HEK293 (cell line): ENCODE data around the gene TNPO3.

ENCODE experiments used
- CTCF ChIA-PET: fragments of 350-600 bp; formaldehyde crosslinking; extraction: SDS; loops from one replicate; lab custom pipeline; 2021; ENCODE audit warnings: antibody characterized with exemption; lab: Yijun Ruan, JAX
- POLR2A ChIA-PET: fragments of 300-600 bp; formaldehyde crosslinking; extraction: SDS; loops from one replicate; lab custom pipeline; 2020; ENCODE audit warnings: antibody characterized with exemption, inconsistent platforms; lab: Yijun Ruan, JAX
- H3K27ac ChIP-seq: fragments of 200-500 bp; sonication (Bioruptor generic); 2 replicates; pipeline ENCODE4 v1.5.1; 2014; ENCODE audit warnings: low read depth, low read length, control low read depth, inconsistent platforms; ENCODE audit errors: extremely low read depth
- H3K36me3 ChIP-seq, 2 experiments: fragments of 200-500 bp in 1 of 2; sonication (Bioruptor generic) in 1 of 2; 1 replicate in 1 of 2; 2 replicates in 1 of 2; pipeline ENCODE4 v1.5.1; 2014 to 2017; ENCODE audit warnings: inconsistent platforms in 2 of 2, low read length in 2 of 2; ENCODE audit not compliant: control insufficient read depth in 2 of 2, insufficient read depth in 1 of 2
- H3K4me1 ChIP-seq: fragments of 200-500 bp; sonication (Bioruptor generic); 2 replicates; pipeline ENCODE4 v1.5.1; 2014; ENCODE audit warnings: mild to moderate bottlenecking, low read length, inconsistent platforms; ENCODE audit not compliant: control insufficient read depth, insufficient read depth
- H3K4me3 ChIP-seq: 2 replicates; pipeline ENCODE4 v1.5.1; 2011; ENCODE audit warnings: low read depth, mild to moderate bottlenecking, control low read depth, low read length, moderate library complexity
- H3K9me3 ChIP-seq: fragments of 200-500 bp; sonication (Bioruptor generic); 2 replicates; pipeline ENCODE4 v1.5.1; 2014; ENCODE audit warnings: low read depth, low read length, inconsistent platforms; ENCODE audit not compliant: control insufficient read depth, insufficient read depth
- GLI4 ChIP-seq: fragments of 450-650 bp; formaldehyde crosslinking; IDR thresholded peaks from 2 replicates; pipeline ENCODE4 v1.5.1; 2016; ENCODE audit warnings: missing biosample characterization, missing genetic modification characterization
- KLF17 ChIP-seq: fragments of 450-650 bp; formaldehyde crosslinking; IDR thresholded peaks from 2 replicates; pipeline ENCODE4 v1.5.1; 2016; ENCODE audit warnings: missing biosample characterization, missing genetic modification characterization
- PRDM4 ChIP-seq: fragments of 450-650 bp; formaldehyde crosslinking; IDR thresholded peaks from 2 replicates; pipeline ENCODE4 v1.5.1; 2017; ENCODE audit warnings: missing biosample characterization, missing genetic modification characterization
- ZEB2 ChIP-seq: fragments of 450-650 bp; formaldehyde crosslinking; IDR thresholded peaks from 2 replicates; pipeline ENCODE4 v1.5.1; 2016; ENCODE audit warnings: missing biosample characterization, missing genetic modification characterization
- ZNF121 ChIP-seq: fragments of 450-650 bp; formaldehyde crosslinking; IDR thresholded peaks from 2 replicates; pipeline ENCODE4 v1.5.1; 2016; ENCODE audit warnings: missing biosample characterization, missing genetic modification characterization
- ZNF157 ChIP-seq: fragments of 450-650 bp; formaldehyde crosslinking; IDR thresholded peaks from 2 replicates; pipeline ENCODE4 v1.5.1; 2016; ENCODE audit warnings: missing biosample characterization, missing genetic modification characterization
- ZNF26 ChIP-seq: fragments of 450-650 bp; formaldehyde crosslinking; IDR thresholded peaks from 2 replicates; pipeline ENCODE4 v1.5.1; 2016; ENCODE audit warnings: missing biosample characterization, missing genetic modification characterization
- ZNF404 ChIP-seq: fragments of 450-650 bp; formaldehyde crosslinking; IDR thresholded peaks from 2 replicates; pipeline ENCODE4 v1.5.1; 2017; ENCODE audit warnings: missing biosample characterization, missing genetic modification characterization
- ZNF416 ChIP-seq: fragments of 450-650 bp; formaldehyde crosslinking; IDR thresholded peaks from 2 replicates; pipeline ENCODE4 v1.5.1; 2016; ENCODE audit warnings: missing biosample characterization, missing genetic modification characterization
- ZNF426 ChIP-seq: fragments of 450-650 bp; formaldehyde crosslinking; IDR thresholded peaks from 2 replicates; pipeline ENCODE4 v1.5.1; 2017; ENCODE audit warnings: missing biosample characterization, missing genetic modification characterization, mild to moderate bottlenecking, inconsistent platforms, moderate library complexity
- ZNF544 ChIP-seq: fragments of 450-650 bp; formaldehyde crosslinking; IDR thresholded peaks from 2 replicates; pipeline ENCODE4 v1.5.0; 2017; ENCODE audit warnings: missing biosample characterization, missing genetic modification characterization
- ZNF629 ChIP-seq: fragments of 450-650 bp; formaldehyde crosslinking; IDR thresholded peaks from 2 replicates; pipeline ENCODE4 v1.5.1; 2017; ENCODE audit warnings: missing biosample characterization, missing genetic modification characterization
- ZNF76 ChIP-seq: fragments of 450-650 bp; formaldehyde crosslinking; IDR thresholded peaks from 2 replicates; pipeline ENCODE4; 2016; ENCODE audit warnings: low read depth, missing biosample characterization, missing genetic modification characterization, borderline replicate concordance
- ZNF777 ChIP-seq: fragments of 450-650 bp; formaldehyde crosslinking; IDR thresholded peaks from 2 replicates; pipeline ENCODE4 v1.5.1; 2017; ENCODE audit warnings: missing biosample characterization, missing genetic modification characterization, borderline replicate concordance
- TF ChIP-seq, protein P1 (sequence below): fragments of 450-650 bp; formaldehyde crosslinking; IDR thresholded peaks from 2 replicates; pipeline ENCODE4 v1.5.1; 2016; ENCODE audit warnings: missing biosample characterization, missing genetic modification characterization

Gene TNPO3

GRCh38 chr7:129007572-129007971, 47.3 kb downstream of the TNPO3 start:
- CTCF ChIA-PET: interaction anchor here (0.7 kb wide), 1 partner anchor 91 kb away, joined by 3 read pairs; no protein-coding TSS in a partner anchor
- Histone ChIP-seq H3K9me3 (no peaks in the 10 kb centered on the region), H3K27ac (no peak overlapping the region), H3K36me3 (peaks cover 0 to 20% of the 10 kb centered on the region in 2 experiments; a peak in 2 of 3 replicates), H3K4me1 (no peaks in the 10 kb centered on the region), H3K4me3 (no peak overlapping the region)
- POLR2A ChIA-PET: interaction anchor here (0.7 to 1.6 kb wide), 2 partner anchors 47 to 1257 kb away, joined by 3 to 4 read pairs; no protein-coding TSS in a partner anchor
- TF ChIP-seq ZNF544 (tag by site-specific recombination) (no peak), ZNF629 (tag by site-specific recombination) (no peak), ZEB2 (no peak), ZNF26 (no peak), ZNF76 (tag by site-specific recombination) (no peak), GLI4 (no peak)

GRCh38 chr7:129006636-129007414, 48.1 kb downstream of the TNPO3 start:
- Histone ChIP-seq H3K4me1 (no peaks in the 10 kb centered on the region), H3K4me3 (no peak overlapping the region), H3K9me3 (no peaks in the 10 kb centered on the region), H3K36me3 (peaks cover 0 to 24% of the 10 kb centered on the region in 2 experiments; a peak in 2 of 3 replicates), H3K27ac (no peak overlapping the region)
- ChIA-PET POLR2A (interaction anchor here (1.6 kb wide), 1 partner anchor 47 kb away, joined by 4 read pairs; no protein-coding TSS in a partner anchor), CTCF (interaction anchor here (0.6 to 0.9 kb wide), 5 partner anchors 16 to 91 kb away, joined by 3 to 4 read pairs (median 3); no protein-coding TSS in a partner anchor)
- no peak for TF ChIP-seq ZNF157 (tag by site-specific recombination)
- no peak for TF ChIP-seq ZNF404 (tag by site-specific recombination)
- TF ChIP-seq ZNF777 (tag by site-specific recombination): no peak
- TF ChIP-seq ZNF416 (tag by site-specific recombination): no peak
- no peak for TF ChIP-seq ZNF426 (tag by site-specific recombination)
- no peak for TF ChIP-seq PRDM4 (tag by site-specific recombination)
- TF ChIP-seq, protein P1, sequence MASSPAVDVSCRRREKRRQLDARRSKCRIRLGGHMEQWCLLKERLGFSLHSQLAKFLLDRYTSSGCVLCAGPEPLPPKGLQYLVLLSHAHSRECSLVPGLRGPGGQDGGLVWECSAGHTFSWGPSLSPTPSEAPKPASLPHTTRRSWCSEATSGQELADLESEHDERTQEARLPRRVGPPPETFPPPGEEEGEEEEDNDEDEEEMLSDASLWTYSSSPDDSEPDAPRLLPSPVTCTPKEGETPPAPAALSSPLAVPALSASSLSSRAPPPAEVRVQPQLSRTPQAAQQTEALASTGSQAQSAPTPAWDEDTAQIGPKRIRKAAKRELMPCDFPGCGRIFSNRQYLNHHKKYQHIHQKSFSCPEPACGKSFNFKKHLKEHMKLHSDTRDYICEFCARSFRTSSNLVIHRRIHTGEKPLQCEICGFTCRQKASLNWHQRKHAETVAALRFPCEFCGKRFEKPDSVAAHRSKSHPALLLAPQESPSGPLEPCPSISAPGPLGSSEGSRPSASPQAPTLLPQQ (tag by site-specific recombination): no peak

- ChIA-PET POLR2A (no interaction called here), CTCF (no interaction called here)
- Histone ChIP-seq H3K36me3 (peaks cover 0 to 36% of the 10 kb centered on the region in 2 experiments; a peak in 2 of 3 replicates), H3K27ac (no peak overlapping the region), H3K9me3 (no peaks in the 10 kb centered on the region), H3K4me3 (no peak overlapping the region), H3K4me1 (no peaks in the 10 kb centered on the region)
- TF ChIP-seq KLF17 (tag by site-specific recombination): no peak
- TF ChIP-seq ZNF121 (tag by site-specific recombination): peak; percentile 61; the same call in 1 of the 2 replicates
Observed at GRCh38 chr7:129005186-129005585, 49.7 kb downstream of the TNPO3 start.
